Stimulated activated CD4-positive, alpha-beta T cell treated with anti-CD3 and anti-CD28 coated beads, TNF-alpha, amount 100 ng/mL, for 48 hours (primary cell): Measurements from ENCODE around the gene DRD1.
"Not testable (repeated sequence)": the region's sequence is repeated elsewhere in the genome, so short reads cannot be mapped to it uniquely, and the experiment has no call there.

ENCODE experiments used
- DNase-seq, 3 donors: peaks; one replicate each; pipeline ENCODE4 v3.0.0-alpha.2; 2020; ENCODE audit warnings: low read depth in 3 of 3

DRD1 gene

GRCh38 chr5:175427762-175428161 is 16.2 kb downstream of the DRD1 start:
- no peak for DNase-seq

GRCh38 chr5:175424594-175424993 is 19.4 kb downstream of the DRD1 start:
- DNase-seq: not testable (repeated sequence)

GRCh38 chr5:175422058-175422457 is 21.9 kb downstream of the DRD1 start:
- DNase-seq: no peak

- DNase-seq: no peak
Observed at GRCh38 chr5:175420383-175420782, 23.6 kb downstream of the DRD1 start.

GRCh38 chr5:175418251-175418650 is 25.7 kb downstream of the DRD1 start:
- DNase-seq: no peak

- DNase-seq: no peak
Observed at GRCh38 chr5:175417384-175417783, 26.6 kb downstream of the DRD1 start.

- DNase-seq: no peak
Observed at GRCh38 chr5:175415303-175415702, 28.7 kb downstream of the DRD1 start.

GRCh38 chr5:175410926-175411325 is 33.1 kb downstream of the DRD1 start:
- DNase-seq: no peak

- no peak for DNase-seq
Observed at GRCh38 chr5:175406300-175406699, 37.7 kb downstream of the DRD1 start.

- not testable (repeated sequence) for DNase-seq
Observed at GRCh38 chr5:175397590-175398297, 46.2 kb downstream of the DRD1 start.

- DNase-seq: not testable (repeated sequence)
Observed at GRCh38 chr5:175395430-175395829, 48.6 kb downstream of the DRD1 start.

GRCh38 chr5:175394601-175395000 is 49.4 kb downstream of the DRD1 start:
- no peak for DNase-seq

- no peak for DNase-seq
Observed at GRCh38 chr5:175393897-175394296, 50.1 kb downstream of the DRD1 start.

- DNase-seq: no peak
Observed at GRCh38 chr5:175392236-175392635, 51.7 kb downstream of the DRD1 start.

GRCh38 chr5:175390352-175391083 is 53.5 kb downstream of the DRD1 start:
- no peak for DNase-seq
